Activated B cell treated with CpG ODN at 0.5 μM for 24 hours (primary cell): Measurements from ENCODE around the gene PTTG2. TPM values are rescaled to one million over a fixed set of nuclear protein-coding genes. Genes with fewer than 3 reads are reported as not detected.

Source experiments
- ATAC-seq: fragments of 200-7000 bp; cut with Tn5 transposase; one replicate; pipeline ENCODE4 v1.10.0; 2021; ENCODE audit warnings: low read depth, mild to moderate bottlenecking, moderate library complexity
- CTCF ChIA-PET: fragments of 350-600 bp; sonication (Branson Sonifier 250); formaldehyde crosslinking; loops from one replicate; lab custom pipeline; 2021; ENCODE audit warnings: antibody characterized with exemption; lab: Charles Lee
- POLR2A ChIA-PET: fragments of 350-600 bp; sonication (Branson Sonifier 250); formaldehyde crosslinking; loops from one replicate; lab custom pipeline; 2021; ENCODE audit warnings: antibody characterized with exemption; lab: Charles Lee
- DNase-seq: peaks from one replicate; pipeline ENCODE4 v3.0.0; 2022
- H3K27ac Mint-ChIP-seq: one replicate; pipeline ENCODE4 v1.8.0; 2020; ENCODE audit warnings: mixed read lengths
- H3K27me3 Mint-ChIP-seq: one replicate; pipeline ENCODE4 v1.8.0; 2021; ENCODE audit warnings: mixed read lengths
- H3K36me3 Mint-ChIP-seq: one replicate; pipeline ENCODE4 v1.8.0; 2021; ENCODE audit warnings: low read depth, mixed read lengths
- H3K4me1 Mint-ChIP-seq: one replicate; pipeline ENCODE4 v1.8.0; 2021; ENCODE audit warnings: mixed read lengths
- H3K4me3 Mint-ChIP-seq: one replicate; pipeline ENCODE4 v1.8.0; 2020; ENCODE audit warnings: mild to moderate bottlenecking, mixed read lengths
- H3K9me3 Mint-ChIP-seq: one replicate; pipeline ENCODE4 v1.8.0; 2020; ENCODE audit warnings: mixed read lengths
- CTCF ChIP-seq: fragments of 200-600 bp; IDR thresholded peaks from one replicate; pipeline ENCODE4 v1.8.0; 2022; ENCODE audit warnings: antibody characterized with exemption, mild to moderate bottlenecking
- intact Hi-C: fragments of 100-400 bp; cut with micrococcal nuclease; formaldehyde crosslinking; loops from one replicate; pipeline ENCODE4 v1.15.1; 2024
- total RNA-seq: library from RNA; stranded (reverse); gene quantifications from 2 replicates; pipeline ENCODE4 v1.2.3, GENCODE V29; 2022

PTTG2 gene
- total RNA-seq, 1 donor from 2014 or later, result 2.2 TPM

GRCh38 chr4:37924946-37925345 lies 35.3 kb upstream of the PTTG2 start:
- DNase-seq (no peak), ATAC-seq (no peak)
- no peak overlapping the region for H3K4me3 Mint-ChIP-seq
- H3K36me3 Mint-ChIP-seq, result peaks cover 32% of the 10 kb centered on the region
- ChIA-PET POLR2A (no interaction called here), CTCF (no interaction called here)
- H3K27ac Mint-ChIP-seq, result no peak overlapping the region
- no peaks in the 10 kb centered on the region for H3K27me3 Mint-ChIP-seq
- no peak for TF ChIP-seq CTCF
- intact Hi-C loops, result no loop called here
- H3K9me3 Mint-ChIP-seq, result no peaks in the 10 kb centered on the region
- peaks cover 10% of the 10 kb centered on the region for H3K4me1 Mint-ChIP-seq

GRCh38 chr4:37927434-37927833 lies 32.8 kb upstream of the PTTG2 start:
- DNase-seq (no peak), ATAC-seq (no peak)
- ChIA-PET POLR2A (interaction anchor here (1.6 kb wide), 1 partner anchor 11 kb away, joined by 4 read pairs; no protein-coding TSS in a partner anchor), CTCF (interaction anchor here (1.4 kb wide), 1 partner anchor 108 kb away, joined by 3 read pairs; no protein-coding TSS in a partner anchor)
- Mint-ChIP-seq H3K27ac (no peak overlapping the region), H3K27me3 (no peaks in the 10 kb centered on the region), H3K4me3 (no peak overlapping the region), H3K36me3 (peaks cover 35% of the 10 kb centered on the region), H3K4me1 (peaks cover 4% of the 10 kb centered on the region), H3K9me3 (no peaks in the 10 kb centered on the region)
- intact Hi-C loops, result no loop called here
- TF ChIP-seq CTCF, result no peak

GRCh38 chr4:37928426-37929416 lies 31.5 kb upstream of the PTTG2 start:
- Mint-ChIP-seq H3K36me3 (peaks cover 35% of the 10 kb centered on the region), H3K4me1 (peaks cover 4% of the 10 kb centered on the region), H3K27me3 (no peaks in the 10 kb centered on the region), H3K9me3 (no peaks in the 10 kb centered on the region), H3K4me3 (no peak overlapping the region), H3K27ac (no peak overlapping the region)
- TF ChIP-seq CTCF, result no peak
- intact Hi-C loops, result no loop called here
- CTCF ChIA-PET, result no interaction called here
- ATAC-seq (no peak), DNase-seq (no peak)
- POLR2A ChIA-PET, result interaction anchor here (1.6 kb wide), 1 partner anchor 12 kb away, joined by 4 read pairs; no protein-coding TSS in a partner anchor

GRCh38 chr4:37934096-37934495 lies 26.1 kb upstream of the PTTG2 start:
- no peak for TF ChIP-seq CTCF
- no peak overlapping the region for H3K27ac Mint-ChIP-seq
- DNase-seq, result no peak
- CTCF ChIA-PET, result no interaction called here
- no peaks in the 10 kb centered on the region for H3K4me1 Mint-ChIP-seq
- intact Hi-C loops, result no loop called here
- no peak for ATAC-seq
- H3K4me3 Mint-ChIP-seq, result no peak overlapping the region
- POLR2A ChIA-PET, result no interaction called here
- peaks cover 35% of the 10 kb centered on the region for H3K36me3 Mint-ChIP-seq
- H3K9me3 Mint-ChIP-seq, result no peaks in the 10 kb centered on the region
- no peaks in the 10 kb centered on the region for H3K27me3 Mint-ChIP-seq

GRCh38 chr4:37934609-37935008 lies 25.6 kb upstream of the PTTG2 start:
- POLR2A ChIA-PET, result no interaction called here
- intact Hi-C loops, result no loop called here

More at GRCh38 chr4:37934609-37935008, 25.6 kb upstream of the PTTG2 start:
- H3K9me3 Mint-ChIP-seq, result no peaks in the 10 kb centered on the region
- ATAC-seq (no peak), DNase-seq (no peak)
- no peaks in the 10 kb centered on the region for H3K4me1 Mint-ChIP-seq
- no peak for TF ChIP-seq CTCF
- H3K27me3 Mint-ChIP-seq, result no peaks in the 10 kb centered on the region
- no peak overlapping the region for H3K4me3 Mint-ChIP-seq
- CTCF ChIA-PET, result no interaction called here
- H3K27ac Mint-ChIP-seq, result no peak overlapping the region
- H3K36me3 Mint-ChIP-seq, result peaks cover 32% of the 10 kb centered on the region
